Stimulated activated CD8-positive, alpha-beta memory T cell treated with anti-CD3 and anti-CD28 coated beads, Interleukin-12 subunit alpha, Interleukin-12 subunit beta, amount 100 ng/mL, for 4 hours (primary cell): ENCODE data around the gene NOL4L.

ENCODE experiments used
- DNase-seq: peaks from one replicate; pipeline ENCODE4 v3.0.0-alpha.2; 2020; ENCODE audit warnings: low read depth

NOL4L gene

GRCh38 chr20:32456869-32457478, 128.2 kb downstream of the NOL4L start:
- DNase-seq = no peak

- DNase-seq = no peak
These were observed 129.0 kb downstream of the NOL4L start for GRCh38 chr20:32455901-32456701.

- DNase-seq = no peak
These were observed 129.8 kb downstream of the NOL4L start for GRCh38 chr20:32455171-32455900.

GRCh38 chr20:32454164-32455145, 130.7 kb downstream of the NOL4L start:
- DNase-seq = no peak

GRCh38 chr20:32453467-32454163, 131.5 kb downstream of the NOL4L start:
- DNase-seq = no peak

- DNase-seq = no peak
These were observed 132.2 kb downstream of the NOL4L start for GRCh38 chr20:32452776-32453466.

- DNase-seq = no peak
These were observed 133.3 kb downstream of the NOL4L start for GRCh38 chr20:32451682-32452461.

GRCh38 chr20:32451340-32451681, 133.8 kb downstream of the NOL4L start:
- no peak for DNase-seq

- no peak for DNase-seq
These were observed 134.6 kb downstream of the NOL4L start for GRCh38 chr20:32450484-32451061.

- no peak for DNase-seq
These were observed 135.2 kb downstream of the NOL4L start for GRCh38 chr20:32449890-32450401.

- no peak for DNase-seq
These were observed 135.9 kb downstream of the NOL4L start for GRCh38 chr20:32449057-32449889.

GRCh38 chr20:32448306-32449056, 136.7 kb downstream of the NOL4L start:
- no peak for DNase-seq

GRCh38 chr20:32447136-32448027, 137.8 kb downstream of the NOL4L start:
- DNase-seq = no peak

GRCh38 chr20:32446301-32447100, 138.6 kb downstream of the NOL4L start:
- DNase-seq = no peak

GRCh38 chr20:32445539-32446273, 139.4 kb downstream of the NOL4L start:
- DNase-seq = no peak
